ENCODE data around the gene LRRC51. TPM values are rescaled to one million over a fixed set of nuclear protein-coding genes. Genes with fewer than 3 reads are reported as not detected.
A peak's percentile ranks its signal among the peaks of the same experiment; 100 is the strongest.

The LRRC51 gene
- total and polyA plus RNA-seq, 2 of the 4 experiments (the other 2 are of a cell fraction) = 5.3 to 5.6 TPM

GRCh38 chr11:72102631-72102945 is 21.9 kb downstream of the LRRC51 start:
- POLR2A ChIA-PET (ENCODE audit: unreplicated experiment) = interaction anchor here (1.3 kb wide), 1 partner anchor 10 kb away, joined by 4 read pairs; the partner anchor contains the start of gene ANAPC15

More at GRCh38 chr11:72102631-72102945, 21.9 kb downstream of the LRRC51 start:
- Histone ChIP-seq H2AK5ac (ENCODE audit: low read depth, low read length) (peak overlapping the region; percentile 68), H2BK5ac (ENCODE audit: low read depth, low read length, poor library complexity, severe bottlenecking) (peak overlapping the region; percentile 90), H3K9me3 (ENCODE audit: control insufficient read depth, insufficient read depth, low read length) (no peaks in the 10 kb centered on the region), H3K36me3 (ENCODE audit: control insufficient read depth, insufficient read depth, low read length) (peaks cover 26% of the 10 kb centered on the region), H2BK120ac (ENCODE audit: low read depth, low read length) (peak overlapping the region; percentile 56), H3K23ac (ENCODE audit: low read depth, low read length) (peak overlapping the region; percentile 97), H3K14ac (replicated peaks; ENCODE audit: low read depth, low read length) (peak overlapping the region; percentile 81), H3K56ac (ENCODE audit: extremely low read depth, insufficient read depth, low read length) (peak overlapping the region; percentile 90), H3K9ac (ENCODE audit: low read depth, low read length) (peak overlapping the region; percentile 89), H3K27ac (ENCODE audit: insufficient read depth, low read length) (peak overlapping the region; percentile 94), H2AFZ (replicated peaks; ENCODE audit: low read length, poor library complexity) (peak overlapping the region; percentile 92), H3K4ac (ENCODE audit: low read depth, low read length) (peak overlapping the region; percentile 97), H3K4me2 (ENCODE audit: low read depth, low read length) (peak overlapping the region; percentile 98), H3K4me1 (ENCODE audit: control insufficient read depth, insufficient read depth, low read length) (peaks cover 10% of the 10 kb centered on the region), H3K4me3 (ENCODE audit: insufficient read depth, low read depth, low read length) (peak overlapping the region; percentile 75), H2AK9ac (replicated peaks; ENCODE audit: low read depth, low read length, poor library complexity) (peak overlapping the region; percentile 88), H3K18ac (ENCODE audit: low read depth, low read length) (peak overlapping the region; percentile 53), H2BK20ac (ENCODE audit: low read depth, low read length) (no peak overlapping the region), H4K8ac (ENCODE audit: low read depth in 2 of 2, low read length in 2 of 2) (peak overlapping the region; percentile 86 to 89), H4K20me1 (ENCODE audit: insufficient read depth, low read length) (no peaks in the 10 kb centered on the region; the same call in 1 of the 2 replicates), H4K91ac (ENCODE audit: insufficient read depth, low read depth, low read length) (peak overlapping the region; percentile 91), H3K9me1 (ENCODE audit: insufficient read depth, low read length) (peaks cover 39% of the 10 kb centered on the region), H3K27me3 (ENCODE audit: control insufficient read depth, insufficient read depth, low read length) (no peaks in the 10 kb centered on the region), H2BK15ac (ENCODE audit: low read depth, low read length) (peak overlapping the region; percentile 16; the same call in 2 of the 3 replicates), H4K5ac (ENCODE audit: low read depth, low read length) (peak overlapping the region; percentile 76), H3K79me1 (ENCODE audit: low read depth in 1 of 2, low read length in 2 of 2) (peaks cover 34 to 58% of the 10 kb centered on the region in 2 experiments)
- CTCF ChIA-PET = interaction anchor here (2.3 kb wide), 1 partner anchor 12 kb away, joined by 10 read pairs; no protein-coding TSS in a partner anchor
- intact Hi-C loops (cut with micrococcal nuclease) (loop anchor here (1.0 to 5.0 kb wide), 3 partner anchors 77 to 120 kb away; no protein-coding TSS in a partner anchor), in situ Hi-C loops (cut with MboI; ENCODE audit: low sequenced_read_pairs) (no loop called here), dilution Hi-C loops (cut with HindIII; ENCODE audit: low sequenced_read_pairs, unreplicated experiment) (no loop called here)
- ATAC-seq (ENCODE audit: low read depth) = no peak
- no TSS peak for BruUV-seq (replicated peaks)
- no CpG with 5 or more reads among the region's 9 CpGs for WGBS, 2 experiments (ENCODE audit: extremely low coverage in 2 of 2, insufficient read length in 1 of 2)
- TF ChIP-seq BHLHE40 (IDR thresholded peaks at IDR 0.05; ENCODE audit: low read depth, low read length) = no peak
- no peak for DNase-seq
